Measurements from ENCODE around the gene KCNQ1.

KCNQ1 gene

DNA sequence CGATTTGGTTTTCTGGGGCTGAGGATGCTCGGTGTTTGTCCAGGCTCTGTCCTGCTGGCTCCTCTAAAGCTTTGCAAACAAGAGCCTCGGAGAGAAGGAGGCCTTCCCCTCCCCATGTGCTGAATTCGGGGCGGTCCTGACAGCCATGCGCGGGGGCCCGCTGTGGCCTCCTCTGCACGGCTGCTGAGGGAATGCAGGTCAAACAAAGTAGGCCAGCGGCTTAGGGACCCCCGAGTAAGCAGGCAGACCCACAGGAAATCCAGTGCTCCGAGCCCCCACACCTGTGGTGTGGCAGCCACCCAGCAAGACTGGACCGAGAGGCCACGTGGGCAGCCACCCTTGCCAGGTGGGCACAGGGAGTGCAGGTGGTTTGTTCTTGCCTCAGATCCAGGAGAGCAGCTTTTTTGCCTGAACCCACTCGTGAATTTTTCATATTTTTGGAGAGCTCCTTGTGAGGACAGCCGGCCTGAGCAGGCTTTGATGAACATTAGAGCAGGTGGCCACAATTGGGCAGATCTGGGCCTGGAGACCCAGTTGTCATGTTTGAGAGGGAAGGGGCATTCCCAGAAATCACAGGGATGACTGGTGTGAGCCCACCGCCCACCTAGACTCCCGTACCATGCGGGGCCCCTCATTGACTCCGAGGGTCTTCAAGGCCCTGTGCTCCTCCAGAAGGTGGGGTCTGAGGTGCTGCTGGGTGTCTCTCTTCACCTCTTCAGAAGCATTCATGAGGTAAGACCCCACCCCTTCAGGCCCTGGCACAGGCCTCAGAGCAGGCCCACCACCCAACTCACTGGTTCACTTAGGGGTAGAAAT, 298.0 kb downstream of the KCNQ1 start:
- no peak for DNase-seq

DNA sequence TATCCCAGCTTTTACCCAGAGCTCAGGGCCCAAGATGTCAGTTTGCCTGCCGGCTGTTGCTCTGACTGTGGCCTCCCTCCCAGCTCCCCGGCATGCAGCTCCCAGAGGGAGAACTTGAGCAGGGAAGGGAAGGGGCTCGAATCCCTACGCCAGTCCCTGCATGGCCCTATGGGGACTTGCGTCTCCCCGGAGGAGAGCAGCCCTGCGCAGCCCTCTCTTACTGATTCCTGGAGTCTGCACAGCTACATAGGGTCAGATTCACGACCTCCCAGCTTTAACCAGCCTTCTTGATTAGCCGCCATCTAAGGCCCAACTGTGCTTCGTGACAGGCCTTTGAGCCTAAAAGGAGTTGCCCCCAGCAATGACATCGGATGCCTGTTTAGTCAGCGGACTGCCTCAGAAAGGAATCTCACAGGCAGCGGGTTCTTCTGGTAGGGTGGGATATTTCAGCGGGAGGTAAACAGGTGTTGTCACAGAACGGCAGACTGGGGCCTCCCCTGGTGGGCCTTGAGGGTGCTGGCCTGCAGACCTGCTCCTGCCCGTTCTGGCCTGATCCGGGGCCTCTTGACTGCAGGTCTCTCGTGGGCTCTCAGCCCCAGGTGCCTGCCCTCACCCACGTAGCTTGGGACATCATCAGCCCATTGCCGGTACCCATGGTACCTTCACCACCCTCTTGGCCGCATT, 298.8 kb downstream of the KCNQ1 start:
- DNase-seq, result no peak

DNA sequence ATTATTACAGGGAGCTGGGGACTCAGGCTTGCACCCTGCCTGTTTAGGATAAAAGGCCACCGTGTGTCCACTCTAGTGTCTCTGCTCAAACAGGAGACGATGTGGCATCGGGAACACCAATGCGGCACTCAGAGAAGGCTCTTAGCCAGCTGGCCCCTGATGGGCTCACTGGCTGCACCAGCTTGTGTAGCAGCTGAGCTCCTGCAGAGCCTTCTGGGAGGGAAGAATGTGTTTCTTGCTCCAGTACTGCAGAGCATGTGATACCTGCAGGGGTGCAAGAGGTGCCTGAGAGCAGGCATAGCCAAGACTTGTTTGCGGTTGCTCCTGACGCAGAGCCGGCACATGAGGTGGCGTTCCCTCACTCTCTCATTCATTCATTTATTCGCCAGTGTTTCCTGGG, 299.4 kb downstream of the KCNQ1 start:
- DNase-seq, result no peak

DNA sequence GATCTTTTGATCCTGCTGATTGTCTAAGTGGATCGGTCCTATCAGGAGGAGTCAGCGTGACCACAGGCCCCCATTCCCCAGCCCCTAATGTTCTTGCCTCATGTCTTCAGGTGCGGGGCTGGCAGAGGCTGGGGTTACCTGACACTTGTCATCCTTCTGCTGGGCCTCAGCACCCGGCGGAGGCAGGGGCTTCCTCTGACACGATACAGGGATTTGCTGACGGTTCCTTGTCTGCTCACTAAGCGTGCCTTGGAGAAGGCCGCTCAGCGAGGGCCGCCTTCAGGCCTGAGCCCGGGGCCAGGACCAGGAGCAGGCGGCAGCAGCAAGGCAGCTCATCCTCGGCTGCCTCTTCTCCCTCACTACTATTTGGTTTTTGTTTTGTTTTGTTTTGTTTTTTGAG, 300.7 kb downstream of the KCNQ1 start:
- DNase-seq, result no peak

DNA sequence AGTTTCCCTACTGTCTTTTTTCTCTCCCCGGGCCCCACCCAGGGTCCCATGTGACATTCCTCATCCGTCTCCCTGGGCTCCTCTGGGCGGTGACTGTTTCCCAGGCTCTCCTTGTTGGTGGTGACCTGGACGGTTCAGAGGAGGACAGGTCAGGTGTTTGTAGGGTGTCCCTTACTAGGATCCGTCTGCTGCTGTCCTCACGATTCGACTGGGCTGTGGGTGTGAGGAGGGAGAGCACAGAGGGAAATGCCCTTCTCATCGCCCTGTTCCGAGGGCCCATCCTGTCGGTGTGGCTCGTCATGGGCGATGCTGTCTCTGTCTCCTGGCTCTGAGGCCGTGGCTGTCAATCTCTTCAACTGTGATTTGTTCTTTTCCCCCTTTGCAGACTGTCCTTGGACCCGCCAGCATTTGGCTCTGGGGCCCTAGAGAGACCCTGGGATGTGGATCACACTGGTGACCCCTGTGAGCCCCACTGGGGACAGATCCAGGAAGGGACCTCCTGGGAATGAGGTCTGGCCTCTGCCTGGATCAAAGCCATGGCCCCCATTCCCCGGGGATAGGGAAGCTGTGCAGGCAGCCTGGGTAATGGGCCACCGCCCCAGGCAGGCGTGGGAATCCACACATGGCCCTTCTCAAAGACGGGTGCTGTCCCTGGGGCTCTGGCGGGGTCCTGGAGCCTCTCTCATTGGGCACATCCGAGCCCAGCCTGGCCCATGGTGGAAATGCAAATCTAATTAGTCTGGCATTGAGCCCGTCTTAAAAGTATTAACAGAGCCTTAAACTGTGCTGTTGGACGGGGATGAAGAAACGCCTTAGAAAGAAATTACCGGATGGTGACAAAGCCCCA, 301.8 kb downstream of the KCNQ1 start:
- no peak for DNase-seq

DNA sequence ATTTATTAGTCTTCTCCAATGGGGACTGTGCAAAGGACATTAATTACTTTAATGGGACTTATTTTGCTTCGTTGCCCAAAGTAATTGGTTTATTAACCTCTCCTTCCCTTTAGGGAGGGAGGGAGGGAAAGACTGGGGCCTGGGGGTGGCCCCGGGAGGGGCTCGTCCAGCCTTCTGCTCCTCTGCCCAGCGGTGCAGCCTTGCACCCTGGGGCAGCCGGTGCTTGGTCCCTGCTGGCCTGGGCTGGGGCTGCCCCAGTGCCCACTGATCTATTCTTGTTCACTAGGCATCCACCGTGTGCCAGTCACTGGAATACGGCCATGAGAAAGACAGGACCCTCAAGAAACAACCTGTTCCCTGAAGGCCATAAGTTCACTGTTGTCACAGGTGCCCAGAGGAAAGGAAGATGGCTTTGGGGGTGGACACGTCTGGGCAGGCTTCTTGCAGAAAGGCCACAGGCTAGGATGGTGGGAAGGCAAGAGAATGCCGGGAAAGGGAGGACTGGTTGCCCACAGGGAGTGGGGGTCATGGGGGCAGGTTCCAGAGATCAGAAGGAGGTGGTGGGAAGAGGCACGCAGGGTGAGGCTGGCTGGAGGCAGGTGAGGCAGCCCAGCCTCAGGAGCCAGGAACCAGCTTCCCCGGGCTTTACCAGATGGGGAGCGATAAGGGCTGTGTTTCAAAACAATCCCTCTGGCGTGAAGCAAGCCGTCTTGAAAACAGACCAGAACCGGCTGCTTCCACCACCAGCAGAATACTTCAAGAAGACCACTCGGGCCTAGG, 302.6 kb downstream of the KCNQ1 start:
- no peak for DNase-seq

DNA sequence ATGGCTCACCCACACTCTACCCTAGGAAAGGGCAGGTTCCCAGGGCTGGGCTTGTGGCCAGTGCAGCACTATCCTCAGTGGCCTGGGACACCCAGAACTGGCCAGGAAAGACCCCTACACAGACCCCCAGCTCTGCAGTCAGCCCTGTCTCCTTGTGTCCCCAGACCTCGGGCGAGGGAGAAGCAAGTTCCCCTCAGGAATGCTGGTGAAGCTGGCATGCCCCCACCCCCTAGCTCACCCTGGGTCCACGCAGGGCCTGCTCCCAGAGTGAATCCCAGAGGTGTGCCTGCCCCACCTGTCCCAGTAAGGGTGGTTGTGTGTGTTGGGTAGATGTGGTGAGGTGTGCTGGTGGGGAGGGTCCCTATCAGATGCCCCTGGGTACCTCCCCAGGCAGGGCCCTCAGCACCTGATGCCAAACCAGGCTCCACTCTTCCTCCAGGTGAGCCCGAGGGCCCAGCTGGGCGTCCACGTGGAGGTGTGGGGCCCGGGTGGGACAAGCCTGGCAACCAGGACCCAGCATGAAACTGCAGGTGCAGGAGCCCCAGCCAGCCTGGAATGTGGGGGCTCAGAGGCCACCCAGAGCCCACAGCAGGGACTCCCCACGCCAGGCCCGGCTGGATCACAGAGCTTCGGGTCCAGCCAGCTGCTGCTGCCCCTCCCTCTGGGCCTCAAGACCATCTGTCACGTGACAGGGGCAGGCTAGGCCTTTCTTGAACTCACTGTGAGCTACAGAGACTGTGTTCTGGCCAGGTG, 303.4 kb downstream of the KCNQ1 start:
- DNase-seq, result no peak

DNA sequence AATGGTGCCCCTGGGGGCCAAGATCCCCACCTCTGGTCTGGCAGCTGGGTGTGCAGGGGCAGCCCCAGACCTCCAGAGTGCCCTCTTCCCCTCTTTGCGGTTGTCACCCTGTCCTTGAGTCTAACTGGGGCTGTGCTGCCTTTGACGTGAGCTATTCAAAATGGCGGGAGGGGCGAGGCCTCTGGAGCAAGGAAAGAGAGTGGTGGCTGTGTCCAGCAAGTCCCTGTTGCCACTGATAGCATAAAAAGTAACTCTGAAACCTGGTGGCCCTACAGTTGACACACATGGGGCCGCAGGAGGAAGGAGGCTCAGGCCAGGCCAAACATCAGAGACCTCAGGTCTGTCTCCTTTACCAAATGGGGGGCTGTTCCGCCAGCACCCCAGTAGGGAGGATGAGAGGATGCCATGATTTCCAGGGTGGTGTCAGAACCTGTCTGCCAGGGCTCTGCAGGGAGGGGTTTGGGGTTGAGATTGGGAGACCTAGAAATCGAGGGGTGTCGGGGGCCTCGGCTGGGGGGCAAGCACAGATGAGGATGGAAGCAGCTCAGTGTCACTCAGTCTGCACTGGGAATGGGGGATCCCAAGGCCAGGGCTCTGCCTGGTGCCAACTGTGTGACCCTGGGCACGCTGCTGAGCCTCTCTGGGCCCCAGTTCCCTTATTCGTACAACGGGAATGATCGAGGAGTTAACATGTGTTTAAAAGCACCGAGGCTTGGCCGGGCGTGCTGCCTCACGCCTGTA, 304.2 kb downstream of the KCNQ1 start:
- no peak for DNase-seq

DNA sequence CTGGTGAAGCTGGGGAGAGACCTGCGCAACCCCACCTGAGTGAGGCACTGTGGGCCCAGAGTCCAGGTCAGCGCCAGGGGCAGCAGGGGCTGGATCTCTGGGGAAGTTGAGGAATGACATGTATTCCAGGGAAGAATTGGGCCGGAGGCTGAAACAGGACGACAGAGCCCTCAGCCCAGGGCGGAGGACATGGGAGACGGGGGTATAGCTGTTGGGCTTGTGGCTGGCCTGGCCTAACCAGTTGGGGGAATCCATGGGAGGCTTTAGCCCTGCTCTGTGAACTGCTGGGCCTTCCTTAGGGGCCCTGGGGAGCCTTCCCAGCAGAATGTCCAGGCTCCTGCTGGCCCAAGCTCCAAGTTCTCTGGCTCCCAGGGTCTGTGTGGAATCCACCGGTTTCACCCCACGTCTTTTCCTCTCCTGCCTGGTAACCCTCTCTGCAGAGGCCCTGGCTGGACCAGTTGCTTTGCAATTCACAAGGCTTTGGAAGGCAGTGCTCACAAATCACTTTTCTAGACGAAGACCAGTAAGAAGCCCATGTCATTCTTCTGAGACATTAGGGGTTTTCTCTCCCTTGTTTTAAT, 305.4 kb downstream of the KCNQ1 start:
- no peak for DNase-seq

DNA sequence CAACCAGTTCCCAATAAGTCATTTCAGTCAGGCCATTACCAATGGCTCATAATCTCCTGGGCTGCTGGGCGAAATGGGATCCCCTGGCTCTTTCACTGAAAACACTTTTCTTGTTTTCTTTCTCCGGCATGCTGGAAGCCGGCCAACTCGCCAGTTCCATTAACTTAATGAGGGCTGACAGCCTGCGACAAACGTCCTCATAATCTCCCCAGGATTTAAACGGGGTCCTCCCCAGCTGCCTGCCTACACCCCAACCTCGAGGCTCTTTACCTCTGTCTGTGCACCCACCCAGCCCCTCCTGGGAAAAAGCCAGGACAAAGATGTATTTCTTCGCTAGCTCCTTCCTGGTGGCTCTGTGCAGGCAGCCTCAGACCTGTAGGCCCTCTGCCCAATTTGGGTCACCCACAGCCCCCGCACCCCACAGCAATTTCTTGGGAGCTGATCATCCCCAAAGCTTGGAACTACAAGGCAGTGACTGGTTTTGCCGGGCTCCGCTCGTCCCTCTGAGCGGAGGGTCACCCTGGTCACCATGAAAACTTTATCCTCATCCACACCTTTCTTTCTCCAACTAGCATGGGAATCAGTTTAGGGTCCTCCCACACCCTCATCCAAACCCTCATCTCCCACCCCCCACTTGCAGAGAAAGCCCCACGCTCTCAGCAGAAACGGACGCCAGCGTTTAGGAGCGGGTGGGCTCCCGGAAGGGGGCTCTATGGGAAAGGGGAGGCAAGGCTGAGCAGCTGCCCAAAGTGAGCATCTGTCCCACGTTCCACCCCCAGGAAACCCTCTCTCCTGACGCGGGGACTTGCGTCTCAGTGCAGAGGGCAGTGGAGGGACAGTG, 306.1 kb downstream of the KCNQ1 start:
- DNase-seq, result peak; percentile 57

DNA sequence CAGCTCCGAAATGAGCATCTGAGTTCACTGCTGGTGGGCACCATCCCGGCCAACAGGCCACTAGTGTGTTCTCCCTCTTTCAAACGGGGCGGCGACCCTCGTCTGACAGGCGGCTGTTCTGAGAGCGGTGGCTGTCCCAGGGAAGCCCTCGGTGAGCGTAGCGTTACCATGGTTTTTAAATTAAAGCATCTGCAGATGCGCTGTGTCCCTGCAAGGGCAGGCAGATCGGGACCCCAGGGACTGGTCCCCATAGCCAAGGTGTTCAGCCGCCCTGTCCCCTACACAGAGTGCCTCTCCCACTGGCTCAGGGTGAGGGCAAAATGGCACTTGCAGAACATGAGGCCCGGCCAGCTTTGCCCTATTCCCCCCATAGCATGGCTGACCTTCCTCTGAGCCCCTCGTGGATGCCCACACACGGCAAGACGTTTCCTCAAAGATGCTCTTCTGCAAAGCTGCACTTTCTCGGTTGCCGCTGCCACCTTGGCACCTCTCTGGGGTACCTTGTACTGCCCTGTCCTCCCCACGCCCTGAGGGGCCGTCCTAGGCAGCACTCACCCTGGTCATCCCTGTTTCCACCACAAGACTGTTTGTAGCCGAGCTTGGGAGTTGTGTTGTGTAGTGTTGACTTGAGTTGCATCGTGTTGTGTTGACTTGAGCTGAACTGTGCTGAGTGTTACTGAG, 306.9 kb downstream of the KCNQ1 start:
- DNase-seq, result no peak

DNA sequence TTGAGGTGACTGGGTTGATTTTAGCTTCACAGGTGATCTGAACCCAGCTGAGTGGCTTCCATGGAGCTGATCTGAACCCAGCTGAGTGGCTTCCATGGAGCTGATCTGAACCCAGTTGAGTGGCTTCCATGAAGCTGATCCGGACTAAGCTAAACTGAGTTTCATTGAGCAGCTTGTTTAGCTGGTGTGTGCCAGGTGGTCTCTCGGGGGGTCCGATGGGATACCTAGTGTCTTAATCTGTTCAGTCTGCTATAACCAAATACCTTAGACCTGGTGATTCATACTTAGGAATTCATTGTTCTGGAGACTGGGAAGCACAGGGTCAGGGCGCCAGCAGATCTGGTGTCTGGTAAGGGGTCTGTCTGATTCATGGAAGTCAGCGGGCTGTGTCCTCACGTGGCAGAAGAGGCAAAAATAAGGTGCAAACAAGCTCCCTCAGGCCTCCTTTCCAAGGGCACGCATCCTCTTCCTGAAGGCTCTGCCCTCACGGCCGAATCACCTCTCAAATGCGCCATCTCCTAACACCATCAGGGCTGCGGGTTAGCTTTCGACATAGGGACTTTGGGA, 307.5 kb downstream of the KCNQ1 start:
- DNase-seq, result no peak

DNA sequence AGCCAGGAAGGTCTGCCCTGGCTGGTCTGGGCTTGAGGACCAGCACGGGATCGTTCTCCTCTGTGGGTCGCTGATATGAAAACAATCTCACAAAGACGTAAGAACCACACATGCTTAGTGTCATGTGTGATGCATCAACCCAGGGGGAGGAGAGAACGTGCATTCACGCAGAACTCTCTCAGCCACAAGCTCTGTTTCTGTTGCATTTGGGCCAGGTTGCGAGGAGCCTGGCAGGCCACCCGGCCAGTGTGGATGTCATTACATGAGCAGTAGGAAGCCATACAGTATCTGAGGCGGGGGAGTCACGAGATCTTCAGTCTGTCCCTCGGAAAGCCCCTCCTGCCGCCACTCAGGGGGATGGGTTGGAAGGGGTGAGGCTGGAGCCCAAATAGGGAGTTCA, 308.1 kb downstream of the KCNQ1 start:
- no peak for DNase-seq

DNA sequence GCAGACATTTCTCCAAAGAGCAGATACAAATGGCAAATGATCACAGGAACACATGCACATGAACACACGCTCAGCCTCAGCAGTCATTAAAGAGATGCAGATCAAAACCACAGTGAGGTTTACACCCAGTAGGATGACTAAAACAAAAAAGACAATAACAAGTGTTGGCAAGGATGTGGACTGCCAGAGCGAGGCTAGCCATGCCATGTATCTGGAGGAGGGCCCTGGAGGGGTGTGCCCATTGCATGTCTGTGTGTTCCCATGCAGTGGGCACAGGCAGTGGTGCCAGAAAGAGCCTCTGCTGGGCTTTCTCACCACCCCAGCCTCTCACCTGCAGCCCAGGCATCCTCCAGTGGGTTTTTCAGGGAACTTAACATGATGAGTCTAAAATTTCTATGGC, 309.2 kb downstream of the KCNQ1 start:
- no peak for DNase-seq

DNA sequence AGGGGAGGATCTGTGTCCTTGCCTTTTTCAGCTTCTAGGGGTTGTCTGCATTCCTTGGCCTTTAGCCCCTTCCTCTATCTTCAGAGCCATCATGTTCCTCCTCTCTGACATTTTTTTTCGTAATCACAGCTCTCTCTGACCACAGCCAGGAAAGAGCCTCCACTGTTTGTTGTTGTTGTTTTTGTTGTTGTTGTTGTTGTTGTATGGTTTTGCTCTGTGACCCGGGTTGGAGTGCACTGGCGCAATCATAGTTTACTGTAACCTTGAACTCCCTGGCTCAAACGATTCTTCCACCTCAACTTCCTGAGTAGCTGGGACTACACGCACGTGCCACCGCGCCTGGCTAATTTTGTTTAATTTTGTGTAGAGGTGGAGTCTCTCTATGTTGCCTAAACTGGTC, 310.3 kb downstream of the KCNQ1 start:
- DNase-seq, result no peak

DNA sequence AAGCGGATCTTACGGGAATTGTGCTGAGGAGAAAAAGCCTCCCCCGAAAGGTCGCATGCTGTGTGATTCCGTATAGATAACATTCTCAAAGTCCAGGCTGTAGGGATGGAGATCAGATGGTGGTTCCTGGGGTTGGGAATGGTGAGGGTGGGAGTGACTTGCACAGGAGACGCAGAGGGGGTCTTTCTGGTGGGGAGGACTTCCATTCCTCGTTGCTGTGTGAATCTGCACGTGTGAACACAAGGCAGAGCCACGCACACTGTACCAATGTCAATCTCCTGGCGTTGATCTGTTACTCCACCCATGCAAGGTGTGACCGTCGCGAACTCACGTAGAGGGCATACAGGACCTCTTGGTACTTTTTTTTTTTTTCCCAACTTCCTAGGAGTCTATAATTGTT, 313.9 kb downstream of the KCNQ1 start:
- DNase-seq, result no peak

DNA sequence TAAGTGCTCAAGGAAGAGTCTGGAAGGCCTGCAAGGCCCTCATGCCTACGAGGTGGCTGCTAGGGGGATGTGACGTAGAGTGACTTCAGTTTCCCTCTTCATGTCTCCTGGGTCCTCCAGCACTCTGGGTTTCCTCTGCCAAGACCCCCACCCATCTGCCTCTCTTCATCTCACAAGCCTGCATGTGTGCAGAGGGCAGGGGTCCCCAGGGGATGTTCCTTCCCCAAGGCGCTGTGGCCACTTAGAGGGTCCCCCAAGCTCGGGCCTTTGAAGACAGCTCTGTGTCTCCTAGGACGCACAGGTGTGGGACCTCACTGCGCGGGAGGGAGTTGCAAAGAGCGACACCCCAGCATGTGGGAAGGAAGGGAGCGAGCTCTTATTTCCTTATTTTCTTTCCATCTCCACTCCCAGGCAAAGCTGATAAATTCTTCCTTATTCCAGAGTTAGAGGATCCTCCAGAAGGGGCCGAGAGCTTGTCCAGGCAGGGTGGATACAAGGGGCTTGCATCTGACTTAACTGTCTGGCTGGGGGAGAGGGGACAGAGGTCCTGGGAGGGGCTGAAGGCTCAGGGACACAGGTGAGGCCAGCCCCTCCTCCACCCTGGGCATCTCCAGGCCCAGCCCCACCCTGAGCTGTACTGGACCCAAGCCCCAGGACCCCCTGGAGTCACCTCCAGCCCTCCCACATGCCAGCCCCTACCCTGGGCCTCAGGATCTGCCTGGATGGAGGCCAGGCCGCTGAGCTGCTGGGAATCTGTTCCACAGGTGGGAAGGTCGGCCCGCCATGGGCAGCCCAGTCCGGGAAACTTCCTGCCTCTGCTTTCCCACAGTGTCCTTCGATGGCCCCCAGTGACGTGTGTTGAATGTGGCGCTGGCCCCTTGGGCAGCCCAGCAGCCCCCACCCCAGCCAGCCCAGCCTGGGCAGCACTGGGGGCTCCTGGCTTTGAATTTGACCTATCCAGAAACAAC, 314.7 kb downstream of the KCNQ1 start:
- no peak for DNase-seq

Data from DMS79 treated with DMSO at 0.1 percent for 48 hours (cell line).